ENCODE data around the gene TTC9C. TPM values are rescaled to one million over a fixed set of nuclear protein-coding genes. Genes with fewer than 3 reads are reported as not detected.
"Not testable (repeated sequence)": the region's sequence is repeated elsewhere in the genome, so short reads cannot be mapped to it uniquely, and the experiment has no call there.

TTC9C gene
- polyA plus RNA-seq, 1 donor (not counting 4 experiments of a cell fraction or from before 2014, with no cell fraction given) = 26.1 TPM

DNA sequence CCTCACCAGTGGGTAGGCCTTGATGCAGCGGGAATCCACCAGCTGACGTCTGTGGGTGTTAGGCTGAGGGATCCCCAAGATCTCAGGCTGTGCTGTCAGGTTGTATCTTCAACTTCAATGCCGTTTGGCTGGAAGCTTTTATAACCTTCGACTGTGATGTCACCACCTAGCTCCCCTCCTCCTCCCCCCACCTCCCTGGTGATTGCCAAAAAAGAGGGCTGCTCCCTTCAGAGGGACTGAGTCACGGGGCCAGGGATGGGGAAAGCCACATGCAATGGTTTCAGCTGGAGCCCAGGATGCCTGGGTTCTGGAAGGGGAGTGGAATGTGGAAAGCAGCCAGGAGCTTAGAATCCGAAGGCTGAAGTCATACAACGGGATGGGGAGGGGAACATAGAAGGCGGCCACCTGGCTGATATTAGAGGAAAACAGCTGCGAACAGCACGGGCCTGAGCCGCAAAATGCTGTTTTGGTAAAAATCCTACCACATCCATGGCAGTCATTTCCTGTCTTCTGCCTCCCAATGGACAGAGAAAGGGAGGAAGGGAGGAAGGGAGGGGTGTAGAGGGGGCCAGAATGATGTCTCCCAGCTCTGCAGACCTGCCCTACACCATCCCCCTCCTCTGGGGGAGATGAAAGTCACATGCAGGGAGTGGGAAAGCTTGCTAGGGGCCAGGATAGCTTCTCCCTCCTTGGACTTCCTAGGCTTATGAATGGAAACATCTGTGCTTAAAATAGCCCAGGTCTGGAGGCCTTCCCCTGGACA, 38.7 kb upstream of the TTC9C start, which contains the start of gene LRRN4CL:
Gene LRRN4CL (minus strand): TSS at position 110 of the 763 bp plus-strand sequence. CDS start 1,022 bp downstream, outside the sequence.
- H3K27ac ChIP-seq (ENCODE audit: control insufficient read depth, insufficient read depth, low read length) = peak within 1 kb of the TSS; percentile 44
- no peaks in the 10 kb centered on the region for H4K20me1 ChIP-seq (ENCODE audit: control insufficient read depth, extremely low read depth, insufficient read depth, low read length)
- no peak for TF ChIP-seq EZH2 (IDR thresholded peaks at IDR 0.05; ENCODE audit: low read length)
- TF ChIP-seq, protein P1, sequence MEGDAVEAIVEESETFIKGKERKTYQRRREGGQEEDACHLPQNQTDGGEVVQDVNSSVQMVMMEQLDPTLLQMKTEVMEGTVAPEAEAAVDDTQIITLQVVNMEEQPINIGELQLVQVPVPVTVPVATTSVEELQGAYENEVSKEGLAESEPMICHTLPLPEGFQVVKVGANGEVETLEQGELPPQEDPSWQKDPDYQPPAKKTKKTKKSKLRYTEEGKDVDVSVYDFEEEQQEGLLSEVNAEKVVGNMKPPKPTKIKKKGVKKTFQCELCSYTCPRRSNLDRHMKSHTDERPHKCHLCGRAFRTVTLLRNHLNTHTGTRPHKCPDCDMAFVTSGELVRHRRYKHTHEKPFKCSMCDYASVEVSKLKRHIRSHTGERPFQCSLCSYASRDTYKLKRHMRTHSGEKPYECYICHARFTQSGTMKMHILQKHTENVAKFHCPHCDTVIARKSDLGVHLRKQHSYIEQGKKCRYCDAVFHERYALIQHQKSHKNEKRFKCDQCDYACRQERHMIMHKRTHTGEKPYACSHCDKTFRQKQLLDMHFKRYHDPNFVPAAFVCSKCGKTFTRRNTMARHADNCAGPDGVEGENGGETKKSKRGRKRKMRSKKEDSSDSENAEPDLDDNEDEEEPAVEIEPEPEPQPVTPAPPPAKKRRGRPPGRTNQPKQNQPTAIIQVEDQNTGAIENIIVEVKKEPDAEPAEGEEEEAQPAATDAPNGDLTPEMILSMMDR (optimal IDR thresholded peaks at IDR 0.05 in 1 of 3, IDR thresholded peaks at IDR 0.05 in 1 of 3, conservative IDR thresholded peaks at IDR 0.05 in 1 of 3; ENCODE audit: extremely low read depth in 1 of 3, insufficient read depth in 2 of 3, low read length in 3 of 3) = no peak
- no peaks in the 10 kb centered on the region for H3K27me3 ChIP-seq (ENCODE audit: control insufficient read depth, extremely low read depth, insufficient read depth, low read length)
- dilution Hi-C loops (cut with MboI; ENCODE audit: extremely low pct_ligation_motif_present, low sequenced_read_pairs) = no loop called here
- no peaks in the 10 kb centered on the region for H3K9me1 ChIP-seq (ENCODE audit: control insufficient read depth, extremely low read depth, insufficient read depth, low read length)
- peak within 1 kb of the TSS; percentile 75 for H3K4me2 ChIP-seq (ENCODE audit: control insufficient read depth, extremely low read depth, insufficient read depth, low read depth, low read length)
- no peak for DNase-seq (ENCODE audit: low read depth, low spot score)
- H3K36me3 ChIP-seq (ENCODE audit: control insufficient read depth in 2 of 2, extremely low read depth in 1 of 2, insufficient read depth in 2 of 2, low read length in 2 of 2) = peaks cover 4 to 18% of the 10 kb centered on the region in 2 experiments
- no peaks in the 10 kb centered on the region for H3K9me3 ChIP-seq (ENCODE audit: control insufficient read depth, low read depth, low read length)
- H3K4me1 ChIP-seq (ENCODE audit: control insufficient read depth, extremely low read depth, insufficient read depth, low read length) = peaks cover 12% of the 10 kb centered on the region
- no peaks in the 10 kb centered on the region for H3K79me2 ChIP-seq (ENCODE audit: control insufficient read depth, insufficient read depth, low read length)
- peak within 1 kb of the TSS; percentile 42 for H3K9ac ChIP-seq (ENCODE audit: control insufficient read depth, extremely low read depth, insufficient read depth, low read length)
- H2AFZ ChIP-seq (ENCODE audit: control insufficient read depth, low read length) = no peak within 1 kb of the TSS
- peak; percentile 64 for FAIRE-seq
- H3K4me3 ChIP-seq (ENCODE audit: control insufficient read depth in 2 of 3, extremely low read depth in 1 of 3, insufficient read depth in 2 of 3, low read depth in 1 of 3, low read length in 3 of 3) = no peak within 1 kb of the TSS

DNA sequence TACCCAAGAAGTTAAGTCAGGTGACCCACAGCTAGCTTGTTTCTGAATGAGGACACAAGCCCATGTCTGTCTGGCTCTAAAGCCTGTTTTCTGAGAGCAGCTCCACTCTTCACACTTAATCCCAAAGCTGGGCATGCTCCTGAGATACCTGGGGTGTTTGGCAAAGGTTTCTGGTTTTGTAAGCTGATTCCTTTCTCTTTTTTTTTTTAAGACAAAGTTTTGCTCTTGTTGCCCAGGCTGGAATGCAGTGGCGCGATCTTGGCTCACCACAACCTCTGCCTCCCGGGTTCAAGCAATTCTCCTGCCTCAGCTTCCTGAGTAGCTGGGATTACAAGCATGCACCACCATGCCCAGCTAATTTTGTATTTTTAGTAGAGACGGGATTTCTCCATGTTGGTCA, 34.7 kb upstream of the TTC9C start:
- H3K79me2 ChIP-seq (ENCODE audit: control insufficient read depth, insufficient read depth, low read length); H3K9me1 ChIP-seq (ENCODE audit: control insufficient read depth, extremely low read depth, insufficient read depth, low read length); H3K27me3 ChIP-seq (ENCODE audit: control insufficient read depth, extremely low read depth, insufficient read depth, low read length); H3K9ac ChIP-seq (ENCODE audit: control insufficient read depth, extremely low read depth, insufficient read depth, low read length); FAIRE-seq; H3K9me3 ChIP-seq (ENCODE audit: control insufficient read depth, low read depth, low read length); DNase-seq (ENCODE audit: low read depth, low spot score); H3K27ac ChIP-seq (ENCODE audit: control insufficient read depth, insufficient read depth, low read length); H4K20me1 ChIP-seq (ENCODE audit: control insufficient read depth, extremely low read depth, insufficient read depth, low read length); H3K4me2 ChIP-seq (ENCODE audit: control insufficient read depth, extremely low read depth, insufficient read depth, low read depth, low read length); H2AFZ ChIP-seq (ENCODE audit: control insufficient read depth, low read length); H3K4me3 ChIP-seq (ENCODE audit: control insufficient read depth in 2 of 3, extremely low read depth in 1 of 3, insufficient read depth in 2 of 3, low read depth in 1 of 3, low read length in 3 of 3); dilution Hi-C loops (cut with MboI; ENCODE audit: extremely low pct_ligation_motif_present, low sequenced_read_pairs): not testable (repeated sequence)
- Histone ChIP-seq H3K4me1 (ENCODE audit: control insufficient read depth, extremely low read depth, insufficient read depth, low read length) (peaks cover 12% of the 10 kb centered on the region), H3K36me3 (ENCODE audit: control insufficient read depth in 2 of 2, extremely low read depth in 1 of 2, insufficient read depth in 2 of 2, low read length in 2 of 2) (peaks cover 4 to 20% of the 10 kb centered on the region in 2 experiments)

All from keratinocyte (primary cell).